SHP77 (cell line): ENCODE data around the gene PRKAR2B.

Source experiments
- DNase-seq, 2 experiments: peaks; one replicate each; lab custom pipeline; 2025; lab: John Stamatoyannopoulos, UW

PRKAR2B gene

DNA sequence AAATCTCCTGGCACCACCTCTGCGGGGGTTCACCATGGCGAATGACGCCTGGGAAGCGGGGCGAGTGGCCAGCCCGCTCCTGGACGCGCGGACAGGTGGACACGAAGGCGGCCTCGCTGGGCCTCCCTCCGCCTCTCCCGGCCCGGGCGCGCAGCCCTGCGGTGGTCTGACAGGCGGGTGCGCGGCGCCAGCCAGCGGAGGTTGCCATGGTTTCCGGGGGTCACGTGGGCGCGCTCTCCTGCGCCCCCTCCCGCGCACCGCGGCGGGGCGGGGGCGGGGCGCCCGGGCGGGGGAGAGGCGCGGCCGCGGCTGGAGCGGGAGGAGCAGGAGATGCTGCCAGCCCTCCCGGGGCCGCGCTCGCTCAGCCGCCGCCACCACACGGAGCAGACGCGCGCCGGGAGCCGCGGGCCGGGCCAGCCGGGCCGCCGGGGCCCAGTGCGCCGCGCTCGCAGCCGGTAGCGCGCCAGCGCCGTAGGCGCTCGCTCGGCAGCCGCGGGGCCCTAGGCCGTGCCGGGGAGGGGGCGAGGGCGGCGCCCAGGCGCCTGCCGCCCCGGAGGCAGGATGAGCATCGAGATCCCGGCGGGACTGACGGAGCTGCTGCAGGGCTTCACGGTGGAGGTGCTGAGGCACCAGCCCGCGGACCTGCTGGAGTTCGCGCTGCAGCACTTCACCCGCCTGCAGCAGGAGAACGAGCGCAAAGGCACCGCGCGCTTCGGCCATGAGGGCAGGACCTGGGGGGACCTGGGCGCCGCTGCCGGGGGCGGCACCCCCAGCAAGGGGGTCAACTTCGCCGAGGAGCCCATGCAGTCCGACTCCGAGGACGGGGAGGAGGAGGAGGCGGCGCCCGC lies at the start of gene PRKAR2B:
Gene PRKAR2B (plus strand): TSS at position 359 of the 848 bp plus-strand sequence. CDS start 203 bp downstream, at position 562.
- DNase-seq, result peak; percentile 26 to 46

DNA sequence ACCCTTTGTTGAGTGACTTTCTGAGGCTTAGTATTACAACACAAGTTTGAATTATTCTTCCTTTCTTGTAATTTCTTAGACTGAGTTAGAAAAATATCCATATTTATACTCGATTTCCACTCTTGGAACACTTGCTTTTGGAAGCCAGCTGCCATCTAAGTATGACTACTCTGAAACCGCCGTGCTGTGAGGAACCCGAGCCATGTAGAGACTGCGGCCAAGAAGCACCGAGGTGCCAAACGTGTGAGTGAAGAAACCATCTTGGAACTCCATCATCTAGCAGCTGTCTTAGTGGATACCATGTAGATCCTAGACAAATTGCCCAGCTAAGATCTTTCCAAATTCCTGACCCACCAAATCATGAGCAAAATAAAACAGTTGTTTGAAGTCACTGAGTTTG lies 49.7 kb upstream of the PRKAR2B start:
- DNase-seq, result no peak

DNA sequence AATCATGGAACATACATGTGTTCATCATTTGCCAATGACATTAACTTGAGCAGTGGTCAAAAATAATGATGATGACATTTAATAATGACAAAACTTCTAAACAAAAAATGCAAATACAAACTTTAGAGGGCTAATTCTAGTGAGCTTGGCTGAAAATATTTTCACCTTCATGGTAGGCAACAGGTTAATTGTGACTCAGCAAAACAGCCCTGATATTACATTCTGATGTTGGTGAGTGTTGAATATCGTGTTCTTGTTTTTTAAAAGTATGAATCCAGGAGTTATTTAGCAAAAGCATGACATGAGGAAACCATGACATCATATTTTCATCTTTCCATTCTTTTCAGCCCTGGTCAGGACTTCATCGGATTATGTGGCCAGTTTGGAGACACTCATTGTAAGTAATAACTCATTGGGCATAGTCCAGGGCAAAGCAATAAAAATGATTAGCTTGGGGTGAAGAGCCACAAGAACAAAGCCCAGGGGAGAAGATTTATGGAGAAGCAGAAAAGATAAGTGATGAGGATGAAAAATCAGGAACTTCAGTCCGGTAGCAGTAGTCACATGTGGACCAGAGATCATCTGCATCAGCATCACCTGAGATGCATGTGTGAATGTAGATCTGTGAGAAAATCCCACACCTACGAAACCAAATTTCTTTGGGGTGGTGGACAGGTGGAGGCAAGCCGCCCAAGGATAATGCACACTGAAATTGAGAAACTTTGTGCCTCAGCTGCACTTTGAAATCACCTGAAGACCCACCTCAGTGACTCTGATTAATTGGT lies 46.8 kb upstream of the PRKAR2B start:
- DNase-seq, result no peak

DNA sequence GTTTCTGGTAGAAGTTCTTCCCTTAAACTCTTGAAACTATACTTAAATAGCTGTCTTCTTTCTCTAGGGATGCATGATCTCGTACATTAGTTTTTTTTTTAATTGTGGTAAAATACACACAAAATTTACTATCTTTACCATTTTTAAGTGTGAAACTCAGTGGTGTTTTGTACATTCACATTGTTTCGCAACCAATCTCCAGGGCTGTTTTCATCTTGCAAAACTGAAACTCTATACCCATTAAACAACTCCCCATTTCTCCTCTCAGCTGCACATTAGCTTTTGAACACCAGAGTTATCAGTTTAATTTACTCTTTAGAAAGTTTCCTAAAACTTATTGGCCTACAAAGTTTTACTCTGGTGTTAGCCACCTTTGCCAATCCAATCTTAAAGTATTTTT lies 45.5 kb upstream of the PRKAR2B start:
- DNase-seq, result no peak

GRCh38 chr7:107001490-107001889 lies 43.0 kb upstream of the PRKAR2B start:
- DNase-seq, result no peak

DNA sequence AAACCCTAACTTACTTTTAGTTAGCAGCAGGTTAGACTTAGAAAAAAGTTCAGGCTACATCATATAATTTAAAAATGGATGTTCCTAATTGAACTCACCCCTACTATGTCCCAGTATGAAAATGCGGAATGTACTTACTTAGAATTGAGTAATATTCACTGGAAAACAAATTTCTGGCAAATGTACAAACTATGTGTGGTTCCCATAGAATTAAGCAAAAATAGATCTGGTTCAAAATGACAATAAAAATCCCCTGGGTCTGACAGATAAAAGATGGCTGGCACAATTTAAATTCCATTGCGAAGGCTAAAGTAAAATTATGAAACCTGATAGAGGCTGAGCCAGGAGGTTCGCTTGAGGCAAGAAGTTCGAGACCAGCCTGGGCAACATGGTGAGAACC lies 42.4 kb upstream of the PRKAR2B start:
- DNase-seq, result no peak

DNA sequence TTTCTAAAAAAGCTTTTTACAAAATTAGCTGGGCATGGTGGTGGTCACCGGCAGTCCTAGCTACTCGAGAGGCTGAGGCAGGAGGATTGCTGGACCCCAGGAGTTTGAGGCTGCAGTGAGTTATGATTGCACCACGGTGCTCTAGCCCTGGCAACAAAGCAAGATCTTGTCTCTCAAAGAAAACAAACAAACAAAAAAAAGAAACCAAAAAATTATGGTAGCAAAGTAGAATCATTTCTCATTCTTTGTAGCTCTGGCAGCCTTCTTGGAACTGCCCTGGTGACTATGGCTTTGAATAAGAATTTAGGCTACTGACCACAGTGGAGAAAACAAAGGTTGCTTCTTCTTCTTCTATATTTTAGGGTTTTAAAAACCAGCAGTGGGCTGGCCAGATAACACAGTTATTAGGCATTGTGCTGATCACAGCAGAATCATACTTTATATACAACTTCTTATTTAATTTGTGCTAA lies 41.9 kb upstream of the PRKAR2B start:
- DNase-seq, result no peak

DNA sequence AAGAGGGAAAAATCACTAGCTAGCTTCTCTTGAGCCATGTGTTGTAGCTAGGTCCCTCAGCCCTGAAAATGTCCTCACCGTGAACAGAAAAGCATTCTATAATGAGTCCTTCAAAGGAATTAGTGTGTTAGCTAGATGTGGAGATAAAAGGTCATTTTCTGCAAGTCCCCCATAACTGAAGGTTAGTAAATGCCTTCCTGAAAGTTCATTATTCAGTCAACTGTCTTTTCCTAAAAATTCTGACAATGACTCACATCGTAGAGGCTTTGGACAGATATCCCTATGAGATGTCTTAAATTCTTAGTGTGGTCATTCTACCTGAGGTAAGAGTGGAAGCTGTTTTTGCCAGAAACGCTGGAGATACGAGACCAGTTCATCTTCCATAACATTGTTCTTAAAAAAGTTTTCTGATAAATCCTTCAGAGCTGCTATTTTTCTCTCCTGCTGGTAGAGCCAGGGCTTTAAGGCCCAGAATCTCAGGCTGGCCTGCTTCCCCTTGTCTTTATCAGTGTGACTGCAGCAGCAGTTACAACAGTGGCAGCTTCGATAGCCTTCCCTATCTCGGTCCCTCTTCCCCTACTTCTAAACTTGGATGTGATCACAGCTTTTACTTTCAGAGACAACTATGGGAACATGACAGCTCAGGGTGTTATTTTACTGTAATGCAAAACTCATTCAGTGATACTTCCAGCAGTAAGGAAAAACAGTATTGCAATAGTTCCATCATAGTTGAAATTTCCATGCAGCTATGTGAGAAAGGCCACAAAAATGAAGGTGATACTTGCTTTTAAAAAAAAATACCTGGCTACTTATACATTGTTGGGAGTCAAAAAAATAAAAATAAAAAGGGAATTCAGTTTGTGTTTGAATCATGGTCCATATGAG lies 37.3 kb upstream of the PRKAR2B start:
- DNase-seq, result no peak

DNA sequence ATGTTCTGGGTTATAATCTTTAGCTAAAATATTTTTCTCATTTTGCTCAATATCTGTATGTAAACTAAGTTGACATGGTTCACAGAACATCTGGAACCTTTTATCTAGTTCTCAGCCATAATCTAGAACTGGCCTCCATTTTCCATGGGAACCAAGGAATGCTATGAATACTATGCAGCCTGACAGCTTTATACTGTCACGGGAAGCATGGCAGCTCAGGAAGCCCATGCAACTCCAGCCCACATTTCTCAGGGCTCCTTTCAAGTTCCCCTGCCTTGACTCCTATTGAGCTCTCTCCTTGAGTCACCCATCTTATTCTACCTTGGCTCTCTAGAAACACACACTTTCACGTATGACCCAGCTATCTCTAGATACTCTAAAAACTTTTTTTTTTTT lies 36.6 kb upstream of the PRKAR2B start:
- DNase-seq, result no peak

DNA sequence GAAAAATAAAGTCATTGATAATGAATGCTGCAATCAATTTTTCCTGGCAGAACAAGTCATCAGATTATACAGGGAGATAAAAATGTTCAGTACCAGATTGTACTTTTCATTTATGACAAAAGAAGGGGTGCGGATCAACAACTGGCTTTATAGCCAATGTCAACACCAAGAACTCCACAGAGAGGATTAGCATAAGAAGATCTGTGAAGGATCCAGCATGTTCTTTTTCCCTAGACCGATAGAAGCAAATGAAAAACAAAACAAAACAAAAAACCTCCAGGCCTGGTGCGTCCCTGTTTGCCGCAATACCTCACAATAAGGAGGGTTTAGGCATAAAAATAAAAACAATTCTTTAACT lies 34.7 kb upstream of the PRKAR2B start:
- no peak for DNase-seq

DNA sequence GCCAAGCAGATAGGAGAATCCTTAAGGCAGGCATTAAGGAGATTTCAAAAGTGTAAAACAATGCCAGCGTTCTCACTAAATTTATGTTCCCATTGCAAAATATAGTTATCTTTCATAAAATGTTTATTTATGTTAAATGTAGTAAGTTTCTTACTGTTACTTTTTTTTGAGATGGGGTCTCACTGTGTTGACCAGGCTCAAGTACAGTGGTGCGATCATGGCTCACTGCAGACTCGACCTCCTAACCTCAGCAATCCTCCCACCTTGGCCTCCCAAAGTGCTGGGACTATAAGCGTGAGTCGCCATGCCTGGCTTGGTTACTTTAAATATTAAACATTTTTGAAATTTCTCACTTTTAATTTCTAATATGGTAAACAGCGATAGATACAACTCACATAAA lies 31.8 kb upstream of the PRKAR2B start:
- DNase-seq, result no peak

- no peak for DNase-seq
These were observed 30.0 kb upstream of the PRKAR2B start for GRCh38 chr7:107014387-107015023.

- no peak for DNase-seq
These were observed 28.2 kb upstream of the PRKAR2B start for GRCh38 chr7:107016312-107016711.

- DNase-seq, result no peak
These were observed 26.4 kb upstream of the PRKAR2B start for GRCh38 chr7:107017965-107018719.

DNA sequence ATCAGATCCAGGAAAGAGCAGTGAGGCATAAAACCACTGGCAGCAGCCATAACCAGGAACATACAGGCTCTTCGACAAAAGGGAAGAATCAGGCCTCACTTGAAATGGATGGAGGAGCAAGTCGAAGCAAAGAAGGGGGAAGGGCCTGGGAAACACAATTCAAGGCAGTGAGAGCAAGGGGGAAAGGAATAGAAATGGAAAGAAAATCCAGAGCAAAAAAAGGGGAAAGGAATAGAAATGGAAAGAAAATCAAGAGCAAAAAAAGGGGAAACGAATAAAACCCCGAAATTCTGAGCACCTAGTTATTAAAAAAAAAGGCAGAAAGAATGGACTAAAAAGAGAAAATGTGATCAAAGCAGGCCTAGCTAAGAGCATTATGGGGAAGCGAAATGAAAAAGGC lies 24.1 kb upstream of the PRKAR2B start:
- no peak for DNase-seq

DNA sequence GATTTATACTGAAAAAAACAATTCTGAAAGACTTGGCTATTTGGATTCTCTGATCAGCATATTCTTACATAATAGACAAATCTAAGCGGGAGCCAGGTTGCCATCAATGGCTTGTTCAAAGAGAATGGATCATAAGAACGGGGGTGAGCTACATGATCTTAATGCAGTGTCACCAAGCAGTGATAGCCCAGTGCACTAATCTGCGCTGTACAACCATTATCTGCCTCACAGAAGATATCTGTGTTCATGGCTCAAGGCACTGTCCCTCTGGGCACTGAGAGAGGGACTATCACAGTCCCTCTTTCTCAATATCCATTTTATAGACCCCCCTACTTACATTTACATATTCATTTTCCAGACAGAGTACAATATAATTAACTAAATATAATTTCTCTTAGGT lies 22.9 kb upstream of the PRKAR2B start:
- DNase-seq, result no peak

- DNase-seq, result no peak
These were observed 20.9 kb upstream of the PRKAR2B start for GRCh38 chr7:107023522-107024151.

GRCh38 chr7:107024906-107025305 lies 19.6 kb upstream of the PRKAR2B start:
- DNase-seq, result no peak

DNA sequence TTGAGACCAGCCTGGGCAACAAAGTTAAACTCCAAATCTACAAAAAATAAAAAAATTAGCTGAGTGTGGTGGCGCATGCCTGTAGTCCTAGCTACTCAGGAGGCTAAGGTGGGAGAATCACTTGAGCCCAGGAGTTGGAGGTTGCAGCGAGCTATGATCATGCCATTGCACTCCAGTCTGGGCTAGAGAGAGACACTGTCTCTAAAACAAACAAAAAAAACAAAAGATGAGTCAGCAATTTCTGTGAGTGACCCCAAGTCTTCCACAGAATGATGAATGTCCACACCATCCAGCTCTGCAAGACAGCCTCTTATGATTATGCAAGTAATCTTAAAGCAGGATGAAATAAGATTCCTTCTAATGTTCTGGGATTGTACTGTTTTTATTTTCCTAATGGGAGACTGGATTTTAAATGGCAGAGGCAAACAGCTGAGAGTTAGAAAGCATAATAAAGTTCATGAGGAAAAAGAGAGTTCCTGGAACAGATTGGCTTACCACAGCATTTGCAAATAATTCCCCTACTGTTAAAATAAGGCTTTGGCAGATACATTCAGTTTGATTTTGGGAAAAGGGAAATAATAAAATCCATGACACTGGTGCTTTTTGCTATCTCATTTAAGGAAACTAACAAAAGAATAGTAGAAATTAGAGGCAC lies 18.9 kb upstream of the PRKAR2B start:
- peak in 1 of 2 experiments; percentile 1 for DNase-seq

DNA sequence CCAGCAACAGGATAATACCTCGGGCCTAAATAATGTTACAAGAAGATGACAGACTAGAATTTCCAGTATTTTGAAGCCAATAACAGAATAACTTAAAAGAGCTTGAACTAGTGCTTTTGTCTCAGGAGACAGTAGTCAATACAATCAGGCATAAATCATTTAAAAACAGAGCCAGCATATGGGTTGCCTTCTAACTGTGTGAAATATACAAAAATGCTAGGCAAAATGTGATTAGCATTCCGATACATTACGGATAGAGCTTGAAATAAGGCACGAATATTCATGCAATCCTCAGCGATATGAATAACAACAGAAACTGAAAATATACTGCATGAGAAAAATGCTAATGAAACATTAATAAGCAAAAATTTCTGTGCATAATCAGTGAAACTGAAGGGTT lies 18.3 kb upstream of the PRKAR2B start:
- DNase-seq, result no peak
